IPS-11a (cell line): ENCODE results near the gene PXK.

ENCODE experiments used
- H3K4me3 ChIP-seq: one replicate; pipeline ENCODE4 v1.5.1; 2013; ENCODE audit warnings: low read depth, low read length, control low read depth

The PXK gene

GRCh38 chr3:58379351-58380073 is 46.8 kb downstream of the PXK start:
- no peak overlapping the region for H3K4me3 ChIP-seq

DNA sequence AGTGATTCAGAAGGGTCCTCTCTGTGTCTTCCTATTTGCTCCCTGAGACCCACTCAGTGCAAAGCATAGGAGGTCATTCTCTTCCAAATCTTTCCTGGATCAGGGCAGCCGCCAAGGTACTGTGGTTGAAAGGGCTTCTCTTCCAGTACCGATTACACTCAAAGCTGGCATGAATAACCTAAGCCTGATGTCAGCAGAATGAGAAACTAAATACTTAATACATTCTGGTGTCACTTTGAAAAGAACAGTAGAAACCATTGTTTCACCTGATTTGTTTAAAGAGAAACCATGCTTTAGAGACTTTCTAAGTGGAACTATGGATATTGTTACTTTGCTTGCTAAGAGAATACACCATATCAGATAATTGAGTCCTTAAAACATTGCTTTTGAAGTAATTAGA is 50.8 kb downstream of the PXK start:
- H3K4me3 ChIP-seq, result no peak overlapping the region

- H3K4me3 ChIP-seq, result no peak overlapping the region
These were observed 51.2 kb downstream of the PXK start for GRCh38 chr3:58383904-58384303.

GRCh38 chr3:58384381-58385090 is 51.8 kb downstream of the PXK start:
- no peak overlapping the region for H3K4me3 ChIP-seq

- H3K4me3 ChIP-seq, result no peak overlapping the region
These were observed 54.1 kb downstream of the PXK start for GRCh38 chr3:58386626-58387365.

GRCh38 chr3:58387650-58388546 is 55.2 kb downstream of the PXK start:
- no peak overlapping the region for H3K4me3 ChIP-seq

DNA sequence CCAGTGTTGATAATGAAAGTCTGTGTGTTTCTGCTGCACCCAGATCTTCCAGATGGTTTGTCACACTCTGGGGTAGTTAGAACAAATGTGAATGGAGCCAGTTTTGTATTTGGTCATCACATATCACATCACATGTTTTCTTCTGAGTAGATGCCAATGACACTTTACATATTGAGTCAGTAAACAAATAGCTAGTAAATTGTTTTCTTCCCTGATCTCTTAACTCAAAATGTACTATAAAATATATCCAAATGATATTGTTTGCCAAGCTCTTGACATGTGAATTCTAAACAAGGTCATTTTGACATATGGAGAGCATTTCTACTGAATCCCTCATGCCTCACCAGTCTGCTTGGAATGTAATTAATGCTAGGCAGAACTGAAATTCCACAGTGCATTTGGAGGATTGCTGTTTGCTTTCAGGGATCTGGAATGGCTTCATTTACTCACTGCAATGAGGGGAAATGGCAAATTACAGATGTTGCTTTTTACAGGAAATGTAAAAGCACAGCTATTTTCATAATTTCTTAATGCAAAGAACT is 55.9 kb downstream of the PXK start:
- no peak overlapping the region for H3K4me3 ChIP-seq

DNA sequence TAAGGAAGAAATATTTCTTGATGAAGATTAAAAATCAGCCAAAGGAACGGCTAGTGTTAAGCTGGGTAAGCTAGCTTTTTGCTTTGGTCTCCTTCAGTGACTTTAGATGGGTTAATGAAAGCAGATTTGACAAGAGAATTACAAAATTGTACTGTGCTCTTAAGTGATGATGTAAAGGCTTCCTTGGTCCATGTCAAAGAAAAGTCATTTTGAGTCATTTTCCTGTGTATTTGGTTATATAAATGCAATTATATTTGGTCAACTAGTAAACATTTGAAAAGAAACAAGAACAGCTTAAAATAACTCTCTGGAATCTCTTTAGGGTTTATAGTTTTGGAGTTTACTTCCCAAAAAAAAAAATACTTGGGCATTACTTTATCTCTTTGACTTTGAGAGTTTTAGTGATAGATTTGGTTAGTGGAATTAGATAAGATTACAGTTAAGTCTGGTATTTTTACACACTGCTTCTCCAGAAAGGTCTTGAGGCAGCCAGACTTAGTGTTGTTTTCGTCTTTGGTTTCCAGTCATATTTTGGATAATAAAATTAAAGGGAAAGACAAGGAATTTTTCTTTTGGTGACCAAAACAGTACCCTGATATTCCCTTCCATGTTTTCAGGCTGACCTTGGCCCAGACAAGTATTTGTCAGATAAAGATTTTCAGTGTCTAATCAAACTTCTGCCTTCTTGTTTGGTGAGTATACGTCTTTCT is 58.6 kb downstream of the PXK start:
- no peak overlapping the region for H3K4me3 ChIP-seq

DNA sequence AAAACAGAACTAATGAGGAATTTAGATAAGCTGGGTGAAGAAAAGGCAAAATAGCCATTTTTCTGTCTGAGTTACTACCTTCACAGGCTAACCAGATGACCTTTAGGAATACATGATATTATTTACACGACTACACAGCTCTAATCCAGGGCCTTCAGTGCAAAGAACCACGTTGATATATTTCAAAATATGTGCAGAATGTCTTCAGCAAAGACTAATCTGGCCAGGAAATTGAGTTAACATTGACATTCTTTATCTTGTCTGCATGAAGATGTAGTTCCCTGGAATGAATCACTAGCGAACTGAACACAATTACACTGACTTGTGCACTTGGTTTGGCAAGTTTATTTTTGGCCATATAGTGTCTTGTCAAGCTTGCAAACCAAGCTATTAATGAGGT is 59.5 kb downstream of the PXK start:
- no peak overlapping the region for H3K4me3 ChIP-seq

- no peak overlapping the region for H3K4me3 ChIP-seq
These were observed 61.6 kb downstream of the PXK start for GRCh38 chr3:58394339-58394738.

DNA sequence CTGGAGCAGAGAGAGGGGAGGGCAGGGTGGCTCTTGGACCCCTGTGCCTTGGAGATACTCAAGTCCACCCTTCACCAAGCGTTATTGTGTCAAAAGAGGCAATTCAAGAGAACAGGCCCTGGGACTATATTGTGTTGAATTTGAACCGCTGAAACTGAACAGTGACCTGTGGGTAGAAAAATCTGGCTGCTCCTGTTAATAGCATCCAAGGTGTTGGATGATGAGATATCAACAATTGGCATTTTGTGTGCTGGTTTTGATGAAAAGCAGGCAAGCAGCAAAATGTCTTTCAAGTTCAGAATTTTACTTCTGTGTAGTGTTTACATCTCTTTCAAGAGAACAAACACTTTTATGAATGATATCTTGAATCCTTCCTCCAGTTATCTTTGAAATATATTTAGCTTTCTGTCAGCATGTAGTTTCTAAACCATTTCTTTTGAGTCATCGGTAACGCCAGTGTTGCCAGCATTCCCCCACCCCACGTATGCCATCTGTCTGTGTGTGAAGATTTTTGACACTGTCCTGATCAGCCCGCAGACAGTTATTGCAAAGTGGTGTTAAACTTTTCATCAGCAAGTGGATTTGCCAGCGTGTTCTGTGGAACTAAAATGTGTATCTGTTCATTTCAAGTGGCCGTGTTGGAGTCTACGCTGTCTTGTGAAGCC is 66.1 kb downstream of the PXK start:
- H3K4me3 ChIP-seq, result no peak overlapping the region

DNA sequence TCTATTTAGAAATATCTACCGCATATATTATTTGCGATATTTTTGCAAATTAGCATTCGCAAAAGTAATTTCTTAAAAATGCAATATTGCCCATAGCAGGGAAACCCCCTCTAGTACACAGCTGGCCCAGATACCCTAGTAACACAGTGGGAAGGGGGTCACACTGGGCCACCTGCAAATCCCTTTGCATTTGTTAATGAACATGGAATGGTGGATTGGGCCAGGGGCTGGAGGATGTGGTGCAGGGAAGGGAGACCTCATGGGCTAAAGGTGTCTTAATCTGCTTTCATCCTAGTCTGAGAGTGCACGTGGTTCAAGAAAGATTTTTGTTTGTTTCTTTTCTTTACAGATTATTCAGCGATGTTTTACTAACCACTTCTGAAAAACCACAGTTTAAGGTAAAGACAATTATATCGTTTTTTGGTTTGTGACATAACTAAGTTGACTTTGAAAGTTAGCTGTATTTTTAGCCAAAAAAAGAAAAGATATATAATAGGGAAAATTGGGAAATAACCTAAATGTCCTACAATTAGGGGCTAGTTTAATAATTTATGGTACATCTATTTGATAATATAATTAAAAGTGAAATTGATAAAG is 70.9 kb downstream of the PXK start:
- no peak overlapping the region for H3K4me3 ChIP-seq

GRCh38 chr3:58404396-58404795 is 71.7 kb downstream of the PXK start:
- no peak overlapping the region for H3K4me3 ChIP-seq

DNA sequence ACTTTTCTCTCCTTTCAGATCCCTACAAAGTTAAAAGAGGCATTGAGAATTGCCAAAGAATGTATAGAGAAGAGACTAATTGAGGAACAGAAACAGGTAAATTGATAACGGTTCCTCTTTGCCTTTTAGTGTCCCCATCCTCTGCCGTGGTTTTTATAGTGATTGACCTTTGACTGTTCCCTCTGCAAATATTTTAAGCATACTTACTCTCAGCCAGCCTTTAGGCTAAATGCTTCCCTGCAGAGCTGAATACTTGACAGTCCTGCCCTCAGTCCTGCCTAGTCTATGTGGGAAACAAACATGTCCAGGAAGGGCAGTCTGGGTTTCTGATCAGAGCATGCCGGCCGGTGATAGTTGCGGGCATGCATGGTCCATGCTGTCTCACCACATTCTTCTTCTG is 76.2 kb downstream of the PXK start:
- no peak overlapping the region for H3K4me3 ChIP-seq

GRCh38 chr3:58409663-58410062 is 77.0 kb downstream of the PXK start:
- H3K4me3 ChIP-seq, result no peak overlapping the region

GRCh38 chr3:58411036-58411435 is 78.3 kb downstream of the PXK start:
- H3K4me3 ChIP-seq, result no peak overlapping the region

- H3K4me3 ChIP-seq, result no peak overlapping the region
These were observed 79.4 kb downstream of the PXK start for GRCh38 chr3:58411851-58412830.
